Endothelial cell of umbilical vein (primary cell): Measurements from ENCODE around the gene TMOD1. TPM values are rescaled to one million over a fixed set of nuclear protein-coding genes. Genes with fewer than 3 reads are reported as not detected.

ENCODE experiments used
- BruUV-seq: library from RNA; stranded (reverse); fragments of 400-500 nt; replicated peaks from 2 replicates; lab custom pipeline; 2021; lab: Mats Ljungman, UMichigan
- CTCF ChIA-PET: fragments of 300-600, 350-600 bp; sonication (Branson Sonifier 250); formaldehyde crosslinking; loops from one replicate; lab custom pipeline; 2021; ENCODE audit warnings: antibody characterized with exemption, inconsistent platforms; lab: Charles Lee
- POLR2A ChIA-PET: fragments of 300-600, 350-600 bp; sonication (Branson Sonifier 250); formaldehyde crosslinking; loops from one replicate; lab custom pipeline; 2021; ENCODE audit warnings: antibody characterized with exemption, inconsistent platforms; lab: Charles Lee
- DNase-seq: peaks from one replicate; pipeline ENCODE4 v3.0.0-alpha.2; 2011; ENCODE audit warnings: low read depth, low spot score
- FAIRE-seq: peaks from 2 replicates; lab custom pipeline; 2011; peaks lifted over from hg19 to GRCh38; lab: Jason Lieb, UNC
- H2AFZ ChIP-seq: 2 replicates; pipeline ENCODE4 v1.6.0; 2012; ENCODE audit warnings: low read depth, low read length, control low read depth, inconsistent platforms
- H3K27ac ChIP-seq: 2 replicates; pipeline ENCODE4 v1.5.1; 2011; ENCODE audit warnings: low read depth, mild to moderate bottlenecking, control low read depth, low read length, moderate library complexity; ENCODE audit not compliant: insufficient read depth
- H3K27me3 ChIP-seq, 2 experiments: 2 replicates each; pipeline versions ENCODE4 v1.6.0 to v1.6.1; 2011; ENCODE audit warnings: low read length in 2 of 2, mixed read lengths in 1 of 2; ENCODE audit not compliant: control insufficient read depth in 2 of 2, insufficient read depth in 2 of 2
- H3K36me3 ChIP-seq, 2 experiments: 2 replicates in 1 of 2; 3 replicates in 1 of 2; pipeline ENCODE4 v1.5.1; 2011; ENCODE audit warnings: low read length in 2 of 2, mild to moderate bottlenecking in 1 of 2, moderate library complexity in 1 of 2; ENCODE audit not compliant: control insufficient read depth in 2 of 2, insufficient read depth in 2 of 2; ENCODE audit errors: extremely low read depth in 1 of 2
- H3K4me1 ChIP-seq: 3 replicates; pipeline ENCODE4 v1.5.1; 2011; ENCODE audit warnings: mild to moderate bottlenecking, low read length; ENCODE audit not compliant: control insufficient read depth, insufficient read depth; ENCODE audit errors: extremely low read depth
- H3K4me2 ChIP-seq: 2 replicates; pipeline ENCODE4 v1.6.1; 2011; ENCODE audit warnings: low read length, control low read depth, mixed read lengths; ENCODE audit not compliant: insufficient read depth
- H3K4me3 ChIP-seq, 3 experiments: fragments of 200-600 bp in 1 of 3; sonication (generic), shearing (Covaris generic) in 1 of 3; replicated peaks in 1 of 3; 2 replicates each; pipeline ENCODE4 v1.5.1; 2011 to 2016; ENCODE audit warnings: control low read depth in 3 of 3, low read length in 3 of 3, mild to moderate bottlenecking in 2 of 3, inconsistent platforms in 1 of 3, low read depth in 1 of 3, moderate library complexity in 1 of 3; ENCODE audit not compliant: insufficient read depth in 1 of 3
- H3K79me2 ChIP-seq: 2 replicates; pipeline ENCODE4 v1.6.0; 2012; ENCODE audit warnings: low read length, inconsistent platforms; ENCODE audit not compliant: control insufficient read depth, insufficient read depth
- H3K9ac ChIP-seq: replicated peaks from 2 replicates; pipeline ENCODE3; 2011; ENCODE audit warnings: low read length, control low read depth; ENCODE audit not compliant: insufficient read depth; ENCODE audit errors: extremely low read depth
- H3K9me1 ChIP-seq: replicated peaks from 3 replicates; pipeline ENCODE4 v1.6.0; 2011; ENCODE audit warnings: mild to moderate bottlenecking, low read length; ENCODE audit not compliant: control insufficient read depth, insufficient read depth; ENCODE audit errors: extremely low read depth
- H3K9me3 ChIP-seq: replicated peaks from 2 replicates; pipeline ENCODE4 v1.5.1; 2012; ENCODE audit warnings: low read length, inconsistent platforms; ENCODE audit not compliant: control insufficient read depth, insufficient read depth
- H4K20me1 ChIP-seq: replicated peaks from 2 replicates; pipeline ENCODE3; 2011; ENCODE audit warnings: mild to moderate bottlenecking, low read length; ENCODE audit not compliant: control insufficient read depth, insufficient read depth; ENCODE audit errors: extremely low read depth
- CTCF ChIP-seq, 2 donors: IDR thresholded peaks; 1 replicate in 1 of 2; 2 replicates in 1 of 2; pipeline ENCODE4 v1.5.1; 2011; ENCODE audit warnings: low read length in 2 of 2, mild to moderate bottlenecking in 2 of 2, moderate library complexity in 2 of 2, control low read depth in 1 of 2, inconsistent platforms in 1 of 2, low read depth in 1 of 2; ENCODE audit not compliant: insufficient read depth in 1 of 2; ENCODE audit errors: extremely low read depth in 1 of 2
- EZH2 ChIP-seq: IDR thresholded peaks from 2 replicates; pipeline ENCODE4 v1.6.1; 2012; ENCODE audit warnings: borderline replicate concordance, low read depth, mild to moderate bottlenecking, moderate library complexity, low read length, inconsistent platforms; ENCODE audit not compliant: severe bottlenecking
- FOS ChIP-seq: IDR thresholded peaks from 2 replicates; pipeline ENCODE4 v1.6.1; 2011; ENCODE audit warnings: mild to moderate bottlenecking, low read length, moderate library complexity, borderline replicate concordance; ENCODE audit not compliant: insufficient read depth
- GATA2 ChIP-seq: IDR thresholded peaks from 2 replicates; pipeline ENCODE4 v1.7.0; 2011; ENCODE audit warnings: low read depth, mild to moderate bottlenecking, moderate library complexity, mixed read lengths, low read length; ENCODE audit not compliant: insufficient read length, insufficient read depth
- JUN ChIP-seq: IDR thresholded peaks from 2 replicates; pipeline ENCODE4 v1.6.1; 2011; ENCODE audit warnings: borderline replicate concordance, low read depth; ENCODE audit not compliant: insufficient read length, insufficient read depth
- MAX ChIP-seq: IDR thresholded peaks from 2 replicates; pipeline ENCODE4 v1.6.1; 2011; ENCODE audit not compliant: insufficient read depth, insufficient read length
- MYC ChIP-seq: IDR thresholded peaks from one replicate; pipeline ENCODE4 v1.6.1; 2011; ENCODE audit warnings: mild to moderate bottlenecking, low read depth, low read length
- POLR2A ChIP-seq: IDR thresholded peaks from 2 replicates; pipeline ENCODE4 v1.6.1; 2012; ENCODE audit warnings: low read depth, mild to moderate bottlenecking, control low read depth, low read length
- POLR2AphosphoS5 ChIP-seq: IDR thresholded peaks from 2 replicates; pipeline ENCODE4 v1.6.1; 2012; ENCODE audit warnings: low read depth, mild to moderate bottlenecking, control low read depth, low read length, moderate library complexity; ENCODE audit not compliant: insufficient read depth
- dilution Hi-C: fragments of 300-500 bp; cut with MboI; formaldehyde crosslinking; loops from one replicate; pipeline ENCODE4 v1.15.0; 2019; ENCODE audit warnings: low sequenced_read_pairs; ENCODE audit not compliant: extremely low pct_ligation_motif_present
- intact Hi-C: fragments of 100-400 bp; cut with micrococcal nuclease; formaldehyde crosslinking; loops from one replicate; pipeline ENCODE4 v1.10.0; 2022
- polyA plus RNA-seq, 4 experiments: library from polyadenylated mRNA; depleted of rRNA in 3 of 4; stranded (reverse) in 3 of 4; unstranded in 1 of 4; fragments of >200 nt; gene quantifications; 2 replicates each; pipeline versions ENCODE4 v1.2.1 to v1.2.3, GENCODE V29; 2011 to 2012; ENCODE audit warnings: missing spikeins in 1 of 4
- total RNA-seq: library from RNA; stranded (reverse); gene quantifications from 2 replicates; pipeline ENCODE4 v1.2.3, GENCODE V29; 2021

TMOD1 gene
- total and polyA plus RNA-seq, 2 donors (not counting 3 experiments of a cell fraction or from before 2014, with no cell fraction given) = 0.26 to 1.4 TPM

- H3K4me2 ChIP-seq = no peak overlapping the region
- intact Hi-C loops = no loop called here
- H2AFZ ChIP-seq = no peak overlapping the region
- no TSS peak for BruUV-seq
- H3K4me3 ChIP-seq = no peak overlapping the region
- no peaks in the 10 kb centered on the region for H3K27me3 ChIP-seq
- H3K36me3 ChIP-seq = no peaks in the 10 kb centered on the region
- no peak overlapping the region for H3K27ac ChIP-seq
- no peaks in the 10 kb centered on the region for H3K9me3 ChIP-seq
- ChIA-PET CTCF (interaction anchor here (0.7 to 9.8 kb wide), 9 partner anchors 13 to 143 kb away, joined by 3 to 775 read pairs (median 4); partner anchors contain the start of genes TDRD7 and TMOD1), POLR2A (no interaction called here)
- FAIRE-seq (no peak), DNase-seq (no peak)
- dilution Hi-C loops = loop anchor here (25.0 kb wide), 1 partner anchor 139 kb away; no protein-coding TSS in a partner anchor
- H3K79me2 ChIP-seq = no peaks in the 10 kb centered on the region
- H3K9ac ChIP-seq = no peak overlapping the region
- H3K9me1 ChIP-seq = no peaks in the 10 kb centered on the region
- H3K4me1 ChIP-seq = no peaks in the 10 kb centered on the region
- TF ChIP-seq CTCF (IDR thresholded peaks at IDR 0.05; ENCODE audit: extremely low read depth in 1 of 2, insufficient read depth in 1 of 2, low read depth in 1 of 2, low read length in 2 of 2) = no peak
- TF ChIP-seq JUN = no peak
- no peak for TF ChIP-seq FOS
- no peak for TF ChIP-seq EZH2
- no peak for TF ChIP-seq MYC
- no peak for TF ChIP-seq POLR2AphosphoS5
- TF ChIP-seq GATA2 = no peak
- TF ChIP-seq MAX = no peak
- no peak for TF ChIP-seq POLR2A
- H4K20me1 ChIP-seq = no peaks in the 10 kb centered on the region
Observed at GRCh38 chr9:97473717-97474116, 27.7 kb upstream of the TMOD1 start.
